ENCODE data around the gene NPAS3.

Gene NPAS3

DNA sequence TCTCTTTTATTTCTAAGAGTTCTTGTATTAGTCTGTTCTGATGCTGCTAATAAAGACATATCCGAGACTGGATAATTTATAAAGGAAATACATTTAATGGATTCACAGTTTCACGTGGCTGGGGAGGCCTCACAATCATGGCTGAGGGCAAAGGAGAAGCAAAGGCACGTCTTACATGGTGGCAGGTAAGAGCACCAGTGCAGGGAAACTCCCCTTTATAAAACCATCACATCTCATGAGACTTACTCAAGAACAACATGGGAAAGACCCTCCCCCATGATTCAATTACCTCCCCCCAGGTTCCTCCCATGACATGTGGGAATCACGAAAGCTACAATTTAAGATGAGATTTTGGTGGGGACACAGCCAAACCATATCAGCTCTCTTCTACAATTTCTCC, 503.0 kb downstream of the NPAS3 start:
- no peak for DNase-seq (ENCODE audit: low read depth, low spot score)
- no peak overlapping the region for H3K4me3 ChIP-seq (ENCODE audit: low read length)

DNA sequence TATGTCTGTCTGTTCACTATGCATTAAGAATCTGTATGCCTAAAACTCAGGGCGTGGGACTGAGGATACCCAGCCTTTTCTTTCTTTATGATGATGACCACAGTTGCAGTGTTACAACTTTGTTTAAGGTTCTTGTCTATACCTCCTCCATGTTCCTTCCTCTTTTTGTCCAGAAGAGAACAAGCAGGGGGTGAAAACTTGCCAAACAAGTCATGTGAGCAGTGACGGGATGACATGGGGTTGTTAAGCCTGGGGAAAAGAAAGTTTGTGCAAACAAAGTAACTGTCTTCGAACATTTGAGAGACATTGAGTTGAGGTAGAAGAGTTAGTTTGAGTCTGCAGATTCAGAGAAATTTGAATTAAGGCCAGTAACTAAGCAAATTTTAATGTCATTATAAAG, 505.5 kb downstream of the NPAS3 start:
- H3K4me3 ChIP-seq (ENCODE audit: low read length): no peak overlapping the region
- DNase-seq (ENCODE audit: low read depth, low spot score): no peak

DNA sequence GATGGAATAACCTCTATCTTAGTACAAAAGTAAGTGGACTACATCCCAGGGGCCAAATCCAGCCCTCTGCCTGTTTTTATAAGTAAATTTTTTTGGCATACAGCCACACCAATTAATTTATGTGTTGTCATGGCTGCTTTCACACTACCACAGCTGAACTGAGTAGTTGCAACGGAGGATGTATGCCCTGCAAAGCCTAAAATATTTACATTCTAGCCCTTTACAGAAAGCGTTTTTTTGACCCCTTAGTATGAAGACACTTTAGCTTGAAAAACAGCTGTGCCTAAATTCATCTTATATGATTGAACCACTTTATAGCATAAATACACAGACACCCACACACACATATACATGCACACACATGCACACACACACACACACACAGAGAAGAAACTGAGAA, 510.6 kb downstream of the NPAS3 start:
- H3K4me3 ChIP-seq (ENCODE audit: low read length): no peak overlapping the region
- no peak for DNase-seq (ENCODE audit: low read depth, low spot score)

DNA sequence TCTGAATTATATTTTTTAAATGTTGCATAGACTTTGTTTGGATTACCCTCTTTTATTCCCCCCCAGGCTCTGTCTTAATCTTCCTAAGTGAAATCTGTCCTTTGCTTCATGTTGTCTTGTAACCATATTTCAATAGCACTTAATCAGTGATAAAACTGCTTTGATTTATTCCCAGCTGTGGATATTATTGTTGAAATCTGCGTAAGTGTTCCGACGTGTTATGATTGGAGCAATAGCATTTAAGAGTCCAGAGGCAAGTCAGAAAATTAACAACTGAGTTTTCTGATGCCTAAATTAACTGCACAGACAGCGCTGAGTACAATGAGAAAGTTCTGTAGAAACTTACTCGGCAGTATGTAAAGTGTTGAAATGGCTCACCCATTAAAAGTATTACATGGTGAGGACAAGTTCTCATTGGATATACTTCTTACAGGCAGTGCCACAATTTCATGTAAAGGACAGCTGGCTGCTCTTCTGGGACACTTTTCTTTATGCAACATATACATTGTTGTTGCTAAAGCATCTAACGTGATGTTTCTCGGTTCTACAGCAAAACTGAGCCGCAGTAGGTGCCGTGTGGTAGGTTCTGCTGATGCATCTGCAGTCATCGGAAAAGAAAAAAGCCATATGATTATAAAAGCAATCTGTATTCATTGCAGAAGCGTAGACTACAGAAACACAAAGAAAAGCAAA, 511.2 kb downstream of the NPAS3 start:
- DNase-seq (ENCODE audit: low read depth, low spot score): no peak
- no peak overlapping the region for H3K4me3 ChIP-seq (ENCODE audit: low read length)

DNA sequence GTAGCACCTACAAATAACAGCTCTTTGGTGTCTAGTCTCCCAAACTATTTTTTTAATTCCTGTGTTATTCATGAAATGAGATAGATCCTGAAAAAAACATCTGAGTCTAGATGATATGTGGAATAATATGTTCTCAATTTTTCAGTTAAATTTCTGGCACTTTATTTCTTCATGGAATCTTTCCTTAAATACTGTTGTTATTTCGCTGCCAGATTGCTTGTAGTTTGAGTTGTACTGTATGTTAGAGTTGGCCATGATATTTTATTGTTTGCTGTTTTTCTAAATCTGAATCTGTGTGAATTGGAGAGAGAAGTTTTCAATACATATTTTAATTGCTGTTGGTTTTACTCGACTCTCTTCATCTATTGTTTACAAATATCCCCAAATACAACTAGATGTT, 511.7 kb downstream of the NPAS3 start:
- no peak overlapping the region for H3K4me3 ChIP-seq (ENCODE audit: low read length)
- no peak for DNase-seq (ENCODE audit: low read depth, low spot score)

DNA sequence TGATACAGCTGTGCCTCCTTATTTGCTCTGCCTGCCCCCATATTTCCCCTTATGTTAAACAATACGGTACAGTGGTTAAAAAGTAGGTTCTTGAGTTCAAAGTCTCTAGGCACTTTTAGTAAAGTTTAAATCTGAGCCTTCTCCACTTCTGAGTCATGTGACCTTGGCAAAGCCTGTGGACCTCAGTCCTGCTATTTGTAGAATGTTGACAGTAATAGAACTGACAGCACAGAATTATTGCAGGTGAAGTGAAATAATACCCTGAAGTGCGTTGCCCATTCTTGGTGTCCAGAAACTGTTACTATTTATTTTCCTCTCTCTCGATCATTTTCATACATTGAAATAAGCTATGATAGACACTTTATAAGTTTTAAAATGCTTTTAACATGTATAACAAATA, 512.5 kb downstream of the NPAS3 start:
- no peak for DNase-seq (ENCODE audit: low read depth, low spot score)
- no peak overlapping the region for H3K4me3 ChIP-seq (ENCODE audit: low read length)

DNA sequence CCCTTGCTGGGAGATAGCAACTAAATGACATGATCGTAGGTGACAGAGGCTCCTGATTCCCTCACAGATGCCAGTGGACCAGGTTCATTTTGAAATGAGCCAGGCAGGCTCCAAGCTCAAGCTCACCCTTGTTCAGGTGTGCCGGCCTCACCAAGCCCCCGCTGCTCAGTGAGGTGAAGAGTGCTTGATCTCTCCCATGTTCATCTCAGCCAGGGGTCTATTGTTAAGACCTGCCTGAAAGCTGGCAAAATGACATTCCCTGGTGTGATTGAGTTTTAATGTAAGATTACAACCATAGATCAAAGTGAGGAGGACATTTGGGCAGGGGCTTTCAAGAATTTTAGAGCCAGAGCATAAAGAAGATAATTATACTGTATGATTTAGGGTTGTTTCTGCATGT, 514.3 kb downstream of the NPAS3 start:
- H3K4me3 ChIP-seq (ENCODE audit: low read length): no peak overlapping the region
- no peak for DNase-seq (ENCODE audit: low read depth, low spot score)

DNA sequence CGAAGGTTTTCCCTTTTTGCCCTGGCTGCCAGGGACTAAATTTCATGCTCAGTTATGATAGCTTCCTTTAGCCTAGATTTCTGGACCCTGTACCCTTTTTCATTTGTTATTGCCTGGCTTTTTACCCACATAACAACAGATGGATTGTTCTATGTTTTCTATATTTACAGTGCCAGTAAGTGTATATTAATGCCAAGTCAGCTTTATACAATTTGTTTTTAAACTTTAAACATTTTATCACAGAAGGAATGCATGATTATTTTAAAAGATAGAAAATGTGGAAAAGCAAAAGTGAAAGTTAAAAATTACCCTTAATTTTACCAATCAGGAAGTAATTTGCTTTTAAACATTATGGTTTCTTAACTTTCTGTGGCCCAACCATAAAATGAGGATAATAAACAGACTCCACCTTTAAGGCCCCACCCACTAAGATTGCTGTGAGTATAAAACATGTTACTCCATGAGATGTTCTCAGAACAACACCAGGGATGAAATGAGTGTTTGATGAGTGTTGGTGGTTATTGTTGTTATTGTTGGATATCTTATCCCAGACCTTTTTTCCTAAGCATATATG, 515.4 kb downstream of the NPAS3 start:
- no peak overlapping the region for H3K4me3 ChIP-seq (ENCODE audit: low read length)
- DNase-seq (ENCODE audit: low read depth, low spot score): no peak

DNA sequence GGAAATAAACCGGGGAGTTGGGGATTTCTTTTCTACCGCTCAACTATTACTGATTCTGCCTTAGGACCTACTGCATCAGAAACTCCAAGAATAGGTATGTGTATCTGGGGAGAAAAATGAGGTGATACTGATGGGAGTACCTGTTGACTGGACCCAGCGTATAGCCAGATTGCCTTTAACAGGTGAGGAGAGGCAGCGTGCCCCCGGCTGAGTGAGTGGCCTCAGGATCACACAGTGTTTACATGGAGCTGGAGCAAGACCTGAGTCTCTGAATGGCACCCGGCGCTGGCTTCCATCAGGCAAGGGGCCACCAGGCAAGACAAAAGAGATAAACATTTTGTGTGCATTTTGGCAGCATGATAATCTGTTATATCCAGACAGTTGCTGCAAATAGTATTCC, 516.0 kb downstream of the NPAS3 start:
- no peak overlapping the region for H3K4me3 ChIP-seq (ENCODE audit: low read length)
- no peak for DNase-seq (ENCODE audit: low read depth, low spot score)

DNA sequence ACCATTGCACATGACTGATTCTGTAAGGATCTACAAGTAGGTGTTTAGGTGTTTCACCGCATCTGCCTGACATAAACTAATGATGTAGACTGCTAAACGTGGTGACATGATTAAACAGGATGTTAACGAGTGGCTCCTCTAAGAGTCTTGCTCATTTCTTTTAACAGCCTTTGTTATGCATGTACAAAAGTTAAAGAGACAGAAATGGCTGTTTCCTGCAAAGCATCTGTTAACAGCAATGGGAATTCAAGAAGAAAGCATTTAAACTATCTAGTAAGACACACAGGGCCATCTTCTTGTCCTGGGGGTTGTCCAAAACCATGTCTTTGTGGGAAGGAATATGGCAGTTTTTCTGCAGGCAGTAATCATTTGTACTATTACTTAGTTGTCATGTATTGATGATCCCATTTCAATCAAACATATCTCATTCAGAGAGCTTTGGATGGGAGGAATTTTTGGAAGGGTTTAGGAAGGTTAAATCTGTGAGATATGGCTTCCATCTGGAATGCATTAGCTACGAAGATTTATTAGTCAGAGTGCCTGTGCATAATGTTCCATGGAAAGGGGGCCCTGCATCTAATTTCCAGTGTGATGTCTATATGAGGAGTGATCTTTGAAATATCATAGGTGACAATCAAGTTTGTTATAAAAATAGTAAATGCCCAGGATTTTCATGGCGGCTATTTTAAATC, 517.1 kb downstream of the NPAS3 start:
- DNase-seq (ENCODE audit: low read depth, low spot score): no peak
- no peak overlapping the region for H3K4me3 ChIP-seq (ENCODE audit: low read length)

DNA sequence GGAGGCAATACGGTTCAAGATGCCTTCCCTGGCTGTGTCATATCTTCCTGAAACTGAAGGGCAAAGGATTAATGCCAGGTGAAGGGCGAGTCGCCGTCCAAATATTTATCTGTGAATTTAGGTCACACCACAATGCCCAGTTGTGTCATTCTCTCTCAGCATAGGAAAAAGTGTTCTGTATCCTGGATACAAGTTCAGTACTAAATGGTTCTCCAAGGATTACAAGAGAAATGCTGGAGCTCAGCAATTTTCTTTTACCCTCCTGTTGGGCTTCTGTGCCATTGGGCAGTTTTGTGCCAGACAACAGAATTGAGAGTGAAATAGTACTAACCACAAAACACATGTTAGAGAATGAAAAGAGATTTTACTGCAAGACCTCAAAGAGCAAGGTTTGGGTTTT, 518.3 kb downstream of the NPAS3 start:
- H3K4me3 ChIP-seq (ENCODE audit: low read length): no peak overlapping the region
- no peak for DNase-seq (ENCODE audit: low read depth, low spot score)

DNA sequence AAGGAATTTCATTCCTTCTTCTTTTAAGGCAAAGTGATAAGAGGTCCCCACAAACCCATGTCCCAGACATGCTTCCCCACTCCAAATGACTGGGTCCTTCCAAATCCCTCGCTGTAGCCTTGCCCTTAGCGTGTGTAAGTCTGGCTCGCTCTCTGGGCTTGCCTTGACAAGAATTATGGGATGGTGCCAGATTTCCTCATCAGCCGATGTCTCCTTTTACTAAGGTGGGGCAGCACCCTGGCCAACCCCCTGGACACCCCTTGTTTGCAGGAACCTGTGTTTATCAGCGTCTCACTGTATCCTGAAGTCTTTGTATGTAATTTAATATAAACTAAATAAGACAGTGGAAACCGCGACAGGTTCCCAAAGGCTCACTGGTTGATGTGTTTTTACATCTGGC, 518.9 kb downstream of the NPAS3 start:
- no peak for DNase-seq (ENCODE audit: low read depth, low spot score)
- H3K4me3 ChIP-seq (ENCODE audit: low read length): no peak overlapping the region

DNA sequence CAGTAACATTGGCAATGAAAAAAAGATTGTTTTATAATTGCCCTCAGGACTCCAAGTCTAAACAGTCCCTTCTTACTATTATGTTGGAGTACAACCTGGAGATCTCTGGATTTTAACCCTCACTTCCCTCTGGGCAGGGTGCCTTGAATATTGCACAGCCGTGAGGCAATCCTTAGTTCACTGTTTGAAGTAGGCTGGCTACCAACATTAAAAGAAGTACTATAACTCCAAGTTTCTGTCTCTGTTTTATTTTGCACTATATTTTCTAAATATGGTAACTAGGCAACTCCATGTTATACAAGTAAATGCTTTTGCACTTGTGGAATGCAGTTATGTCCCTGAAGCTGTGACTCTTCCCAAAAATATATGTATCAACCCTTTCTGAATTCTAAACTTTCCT, 521.5 kb downstream of the NPAS3 start:
- no peak for DNase-seq (ENCODE audit: low read depth, low spot score)
- no peak overlapping the region for H3K4me3 ChIP-seq (ENCODE audit: low read length)

DNA sequence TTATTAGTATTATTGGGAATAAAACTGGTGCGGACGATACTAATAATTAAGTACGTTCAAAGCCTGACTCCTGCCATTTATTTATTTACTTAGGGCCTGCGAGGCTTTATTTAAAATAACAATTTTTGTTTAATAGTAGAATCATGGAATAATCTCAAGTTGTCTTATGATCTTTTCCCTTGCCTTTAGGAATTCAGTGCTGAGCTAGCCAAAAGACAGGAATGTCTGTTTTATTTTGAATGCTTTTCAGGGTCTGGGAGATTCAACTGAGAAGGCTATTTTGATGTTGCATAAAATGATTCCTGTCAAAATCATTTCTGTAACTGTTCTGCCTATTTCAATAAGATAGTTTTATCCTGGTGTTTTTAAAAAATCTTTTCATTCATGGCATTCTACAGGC, 522.4 kb downstream of the NPAS3 start:
- DNase-seq (ENCODE audit: low read depth, low spot score): no peak
- H3K4me3 ChIP-seq (ENCODE audit: low read length): no peak overlapping the region

DNA sequence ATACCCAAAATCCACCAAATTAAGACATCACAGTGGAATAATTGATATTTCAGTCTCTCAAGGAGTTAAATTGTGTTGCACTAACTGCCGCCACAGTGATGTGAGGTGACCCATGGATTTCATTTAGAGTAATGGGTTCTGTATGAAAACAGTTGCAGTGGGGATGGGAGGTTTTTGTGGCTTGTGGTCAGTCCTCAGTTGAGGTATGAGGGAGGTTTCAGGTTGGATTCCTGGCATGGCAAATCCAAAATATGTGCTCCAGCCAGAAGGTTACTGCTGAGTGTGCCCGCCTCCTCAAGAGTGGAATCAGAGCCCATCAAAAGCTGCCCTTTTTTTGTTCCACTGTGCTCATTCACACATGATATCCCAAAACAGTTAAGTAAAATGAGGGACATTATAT, 525.1 kb downstream of the NPAS3 start:
- H3K4me3 ChIP-seq (ENCODE audit: low read length): no peak overlapping the region
- no peak for DNase-seq (ENCODE audit: low read depth, low spot score)

DNA sequence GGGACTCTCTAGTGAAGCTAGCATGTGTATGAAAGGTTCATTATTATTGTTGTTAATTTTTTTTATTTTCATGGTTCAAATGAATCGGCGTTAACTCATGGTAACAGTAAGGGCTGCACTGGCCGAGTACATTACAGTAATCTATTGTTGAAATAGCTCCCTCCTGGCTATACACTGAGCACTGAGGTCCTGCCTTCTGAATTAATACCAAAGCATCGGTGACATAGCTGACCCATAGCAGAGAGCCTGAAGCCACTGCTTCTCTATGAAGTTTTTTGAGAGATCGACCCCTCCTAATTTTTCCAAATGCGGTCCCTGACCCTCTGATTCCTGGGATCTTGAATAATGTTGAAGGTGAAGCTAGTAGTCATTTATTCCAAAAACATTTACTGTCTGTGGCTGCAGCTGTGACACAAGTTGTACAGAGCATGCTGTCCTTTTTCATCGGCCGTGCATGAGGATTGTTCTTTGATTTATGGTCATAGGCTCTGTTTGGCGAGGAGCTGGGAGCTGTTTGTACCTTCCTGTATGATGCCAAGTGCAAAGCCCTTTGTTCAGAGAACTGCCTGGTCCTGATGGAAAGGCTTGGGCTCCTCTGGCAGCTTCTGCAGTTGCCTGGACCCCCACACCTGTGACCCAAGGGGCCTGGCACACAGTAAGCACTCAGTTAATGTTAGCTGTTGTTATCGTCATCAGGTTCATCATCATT, 525.7 kb downstream of the NPAS3 start:
- H3K4me3 ChIP-seq (ENCODE audit: low read length): no peak overlapping the region
- DNase-seq (ENCODE audit: low read depth, low spot score): no peak

DNA sequence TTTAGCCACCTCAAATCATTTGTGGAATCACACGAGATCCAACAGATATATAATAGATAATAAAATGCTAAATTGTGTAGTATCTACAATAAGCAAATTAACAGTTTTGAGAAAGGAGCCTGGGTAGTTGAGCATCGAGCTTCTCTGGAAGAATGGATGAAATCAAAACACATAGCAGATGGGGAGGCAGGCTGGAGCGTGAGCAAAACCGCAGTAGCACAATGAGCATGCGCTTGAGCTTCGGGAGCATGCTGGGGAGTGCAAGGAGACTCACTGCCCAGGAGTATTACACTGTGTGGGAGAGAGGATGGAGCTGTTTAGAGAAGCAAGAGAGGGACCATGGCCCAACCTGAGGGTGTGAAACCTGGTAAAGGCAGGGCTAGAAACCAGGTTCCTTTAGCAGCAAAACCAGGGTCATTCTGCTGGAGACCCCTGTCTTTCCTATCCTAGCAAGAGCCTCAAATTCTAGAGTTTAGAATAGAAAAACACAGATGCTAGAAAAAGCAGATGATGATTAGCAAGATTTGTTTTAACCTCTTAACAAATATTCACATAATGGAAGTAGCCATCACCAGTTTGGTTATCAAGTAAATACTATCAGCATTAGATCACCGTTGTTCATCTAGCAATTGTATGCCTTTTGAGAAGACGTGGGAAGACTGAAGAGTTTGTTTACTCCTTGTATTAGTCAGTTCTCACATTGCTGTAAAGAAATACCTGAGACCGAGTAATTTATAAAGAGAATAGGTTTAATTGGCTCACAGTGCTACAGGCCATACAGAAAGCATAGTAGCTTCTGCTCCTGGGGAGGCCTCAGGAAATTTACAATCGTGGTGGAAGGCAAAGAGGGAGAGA, 527.4 kb downstream of the NPAS3 start:
- DNase-seq (ENCODE audit: low read depth, low spot score): no peak
- no peak overlapping the region for H3K4me3 ChIP-seq (ENCODE audit: low read length)

DNA sequence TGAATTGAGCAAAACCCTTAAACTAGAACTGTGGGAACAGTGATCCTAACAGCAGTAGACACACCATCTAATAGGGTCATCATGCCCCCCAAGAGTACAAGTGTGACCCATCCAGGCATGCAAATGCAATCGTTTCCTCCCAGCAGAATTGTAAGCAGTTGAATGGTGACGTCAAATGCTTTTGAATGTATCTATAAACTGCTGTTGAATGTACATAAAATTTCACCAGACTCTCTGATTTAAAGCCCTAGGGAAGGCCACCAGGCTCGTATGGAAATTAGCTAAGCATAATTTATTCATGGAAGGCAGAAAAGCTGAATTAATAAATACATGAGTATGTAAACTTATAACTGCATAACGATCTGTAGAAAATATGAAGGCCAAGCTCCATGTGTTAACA, 529.3 kb downstream of the NPAS3 start:
- DNase-seq (ENCODE audit: low read depth, low spot score): no peak
- H3K4me3 ChIP-seq (ENCODE audit: low read length): no peak overlapping the region

DNA sequence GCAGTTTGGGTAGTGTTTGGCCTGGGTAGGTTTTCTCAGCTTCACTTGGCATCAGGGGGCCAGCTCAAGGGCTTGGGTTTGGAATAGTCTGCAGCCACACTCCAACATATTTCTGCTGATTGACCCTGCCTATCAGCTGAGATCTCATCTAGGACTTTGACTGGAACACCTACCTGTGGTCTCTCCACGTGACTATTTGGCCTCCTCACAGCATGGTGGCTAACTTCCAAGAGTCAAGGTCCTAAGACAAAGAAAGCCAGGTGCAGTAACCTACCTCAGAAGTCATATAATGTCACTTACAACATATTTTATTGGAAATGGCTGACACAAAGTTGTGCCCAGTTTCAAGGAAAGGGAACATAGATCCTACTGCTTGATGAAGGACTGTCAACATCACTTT, 531.2 kb downstream of the NPAS3 start:
- no peak for DNase-seq (ENCODE audit: low read depth, low spot score)
- H3K4me3 ChIP-seq (ENCODE audit: low read length): no peak overlapping the region

Data from Jurkat, Clone E6-1 (cell line).